Loucy (cell line): ENCODE data around the gene CDHR4.

Experiments used
- H2AFZ ChIP-seq: fragments of 200-600 bp; sonication (generic); 2 replicates; pipeline ENCODE4 v1.6.0; 2016; ENCODE audit warnings: antibody characterized with exemption, mild to moderate bottlenecking, low read length, moderate library complexity
- H3F3A ChIP-seq: fragments of 200-600 bp; 2 replicates; pipeline ENCODE4 v1.6.0; 2016; ENCODE audit warnings: antibody characterized with exemption, low read depth, mild to moderate bottlenecking
- H3K27me3 ChIP-seq: fragments of 200-600 bp; sonication (generic); 2 replicates; pipeline ENCODE4 v1.6.1; 2014; ENCODE audit warnings: low read length, mild to moderate bottlenecking; ENCODE audit not compliant: insufficient read depth, poor library complexity, severe bottlenecking
- H3K36me3 ChIP-seq: fragments of 200-600 bp; sonication (generic); 2 replicates; pipeline ENCODE4 v1.6.1; 2016; ENCODE audit warnings: low read length; ENCODE audit not compliant: insufficient read depth
- H3K4me1 ChIP-seq: fragments of 200-600 bp; sonication (generic); 2 replicates; pipeline ENCODE4 v1.5.1; 2014; ENCODE audit warnings: low read length, mild to moderate bottlenecking; ENCODE audit not compliant: insufficient read depth, poor library complexity, severe bottlenecking
- H3K4me2 ChIP-seq: fragments of 200-600 bp; sonication (generic); 2 replicates; pipeline ENCODE4 v1.6.0; 2014; ENCODE audit warnings: antibody characterized with exemption, low read length, low read depth, mild to moderate bottlenecking; ENCODE audit not compliant: poor library complexity, severe bottlenecking
- H3K4me3 ChIP-seq: fragments of 200-600 bp; sonication (generic); 2 replicates; pipeline ENCODE4 v1.5.1; 2014; ENCODE audit warnings: low read length, mild to moderate bottlenecking, mixed read lengths; ENCODE audit not compliant: poor library complexity, severe bottlenecking
- H3K79me2 ChIP-seq: fragments of 200-600 bp; sonication (generic); 2 replicates; pipeline ENCODE4 v1.6.1; 2014; ENCODE audit warnings: low read length; ENCODE audit not compliant: insufficient read depth
- H3K9ac ChIP-seq: fragments of 200-600 bp; sonication (generic); 2 replicates; pipeline ENCODE4 v1.6.0; 2014; ENCODE audit warnings: mild to moderate bottlenecking, low read depth, low read length, moderate library complexity; ENCODE audit not compliant: poor library complexity, severe bottlenecking
- H3K9me2 ChIP-seq: fragments of 200-600 bp; sonication (generic); replicated peaks from 2 replicates; pipeline ENCODE4 v1.6.1; 2016; ENCODE audit warnings: low read depth, low read length, mixed read lengths
- H3K9me3 ChIP-seq: fragments of 200-600 bp; sonication (generic); 2 replicates; pipeline ENCODE4 v1.6.1; 2014; ENCODE audit warnings: mild to moderate bottlenecking, antibody characterized with exemption, low read length, low read depth; ENCODE audit not compliant: insufficient read depth
- H4K20me1 ChIP-seq: fragments of 200-600 bp; sonication (generic); 2 replicates; pipeline ENCODE4 v1.6.0; 2014; ENCODE audit warnings: antibody characterized with exemption, low read length, mild to moderate bottlenecking; ENCODE audit not compliant: insufficient read depth, poor library complexity, severe bottlenecking
- EZH2phosphoT487 ChIP-seq: fragments of 200-600 bp; IDR thresholded peaks from 2 replicates; pipeline ENCODE4 v1.6.1; 2018; ENCODE audit warnings: antibody characterized with exemption, mild to moderate bottlenecking, moderate library complexity, borderline replicate concordance
- TF ChIP-seq, protein P1 (sequence below): fragments of 200-600 bp; sonication (generic); conservative IDR thresholded peaks from 2 replicates; pipeline ENCODE4 v1.5.1; 2014; ENCODE audit warnings: mild to moderate bottlenecking, antibody characterized with exemption, low read length

CDHR4 gene

DNA sequence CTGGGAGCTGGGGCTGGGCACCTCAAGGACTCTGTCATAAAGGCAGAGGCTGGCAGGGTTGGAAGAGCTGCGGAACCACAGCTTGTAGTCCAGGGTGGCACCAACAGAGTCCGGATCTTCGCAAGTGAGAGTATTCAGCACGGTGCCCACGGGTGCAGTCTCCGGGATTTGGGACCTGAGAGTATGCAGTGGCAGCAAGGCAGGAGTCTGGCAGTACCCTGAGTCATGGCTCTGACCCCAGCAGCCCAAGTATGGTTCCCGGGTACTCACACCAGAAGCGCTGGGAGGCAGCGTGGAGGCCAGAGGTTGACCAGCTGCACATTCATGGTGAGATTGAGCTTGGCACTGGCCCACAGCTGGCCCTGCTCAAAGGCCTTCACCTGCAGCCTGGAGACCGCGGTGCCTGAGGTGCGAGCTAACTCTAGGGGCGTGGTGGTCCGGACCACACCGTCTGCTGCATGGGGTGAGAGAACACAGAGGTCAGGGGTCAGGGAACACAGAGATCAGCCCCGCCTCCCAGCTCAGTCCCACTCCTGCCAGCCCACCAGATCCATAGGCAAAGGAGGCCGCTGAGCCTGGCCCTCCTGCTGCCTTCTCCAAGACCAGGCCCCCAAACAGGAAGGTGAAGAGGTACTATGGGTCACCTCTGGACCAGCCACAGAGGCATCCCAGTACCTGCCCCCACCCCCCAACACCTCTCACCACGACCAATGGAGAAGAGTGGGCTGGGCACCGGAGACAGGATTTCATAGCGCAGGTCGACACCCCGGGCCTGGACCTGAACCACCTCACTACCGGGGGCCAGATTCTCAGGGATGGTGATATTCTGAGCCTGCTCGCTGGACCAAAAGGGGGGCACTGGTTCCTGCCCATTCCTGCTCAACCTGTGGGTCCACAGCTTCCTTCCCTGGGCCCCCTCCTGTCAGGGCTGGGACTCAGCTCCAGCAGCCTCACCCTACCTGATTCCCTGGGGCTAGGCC lies 4.5 kb downstream of the CDHR4 start:
- no peaks in the 10 kb centered on the region for H3K36me3 ChIP-seq
- no peaks in the 10 kb centered on the region for H3K9me3 ChIP-seq
- H3K4me2 ChIP-seq: no peak overlapping the region
- no peak overlapping the region for H2AFZ ChIP-seq
- no peak for TF ChIP-seq EZH2phosphoT487
- TF ChIP-seq, protein P1, sequence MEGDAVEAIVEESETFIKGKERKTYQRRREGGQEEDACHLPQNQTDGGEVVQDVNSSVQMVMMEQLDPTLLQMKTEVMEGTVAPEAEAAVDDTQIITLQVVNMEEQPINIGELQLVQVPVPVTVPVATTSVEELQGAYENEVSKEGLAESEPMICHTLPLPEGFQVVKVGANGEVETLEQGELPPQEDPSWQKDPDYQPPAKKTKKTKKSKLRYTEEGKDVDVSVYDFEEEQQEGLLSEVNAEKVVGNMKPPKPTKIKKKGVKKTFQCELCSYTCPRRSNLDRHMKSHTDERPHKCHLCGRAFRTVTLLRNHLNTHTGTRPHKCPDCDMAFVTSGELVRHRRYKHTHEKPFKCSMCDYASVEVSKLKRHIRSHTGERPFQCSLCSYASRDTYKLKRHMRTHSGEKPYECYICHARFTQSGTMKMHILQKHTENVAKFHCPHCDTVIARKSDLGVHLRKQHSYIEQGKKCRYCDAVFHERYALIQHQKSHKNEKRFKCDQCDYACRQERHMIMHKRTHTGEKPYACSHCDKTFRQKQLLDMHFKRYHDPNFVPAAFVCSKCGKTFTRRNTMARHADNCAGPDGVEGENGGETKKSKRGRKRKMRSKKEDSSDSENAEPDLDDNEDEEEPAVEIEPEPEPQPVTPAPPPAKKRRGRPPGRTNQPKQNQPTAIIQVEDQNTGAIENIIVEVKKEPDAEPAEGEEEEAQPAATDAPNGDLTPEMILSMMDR: no peak
- H3K9me2 ChIP-seq: no peaks in the 10 kb centered on the region
- no peaks in the 10 kb centered on the region for H3K27me3 ChIP-seq
- H4K20me1 ChIP-seq: no peaks in the 10 kb centered on the region
- H3K4me1 ChIP-seq: peaks cover 10% of the 10 kb centered on the region
- no peaks in the 10 kb centered on the region for H3K79me2 ChIP-seq
- no peaks in the 10 kb centered on the region for H3F3A ChIP-seq
- H3K9ac ChIP-seq: no peak overlapping the region
- H3K4me3 ChIP-seq: no peak overlapping the region

DNA sequence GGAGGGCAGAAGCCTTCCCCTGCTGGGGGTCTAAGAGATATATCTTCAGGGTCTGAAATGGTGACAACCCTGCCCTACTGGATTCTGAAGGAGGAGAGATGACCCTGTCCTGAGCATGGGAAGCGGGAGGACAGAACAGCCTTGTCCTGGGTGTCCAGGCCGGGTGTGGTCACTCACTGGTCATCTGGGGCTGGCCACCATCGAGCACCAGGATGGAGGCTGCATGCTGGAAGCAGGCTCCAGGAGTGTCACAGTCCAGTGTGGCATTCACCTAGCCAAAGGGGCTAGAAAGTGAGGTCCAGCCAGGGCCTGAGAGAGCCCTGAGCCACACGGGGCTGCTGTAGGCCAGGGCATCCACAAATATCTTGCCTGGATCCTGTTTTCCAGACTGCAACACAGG lies 5.2 kb downstream of the CDHR4 start:
- peaks cover 15% of the 10 kb centered on the region for H3K4me1 ChIP-seq
- no peaks in the 10 kb centered on the region for H3K27me3 ChIP-seq
- no peak overlapping the region for H2AFZ ChIP-seq
- no peaks in the 10 kb centered on the region for H3K79me2 ChIP-seq
- no peak overlapping the region for H3K4me3 ChIP-seq
- H3K9me3 ChIP-seq: no peaks in the 10 kb centered on the region
- no peak overlapping the region for H3K4me2 ChIP-seq
- H4K20me1 ChIP-seq: no peaks in the 10 kb centered on the region
- TF ChIP-seq, protein P1: no peak
- no peak for TF ChIP-seq EZH2phosphoT487
- no peaks in the 10 kb centered on the region for H3K9me2 ChIP-seq
- no peaks in the 10 kb centered on the region for H3K36me3 ChIP-seq
- no peaks in the 10 kb centered on the region for H3F3A ChIP-seq
- no peak overlapping the region for H3K9ac ChIP-seq

- Histone ChIP-seq H3K9ac (no peak overlapping the region), H3K79me2 (no peaks in the 10 kb centered on the region), H3K27me3 (no peaks in the 10 kb centered on the region), H3K36me3 (no peaks in the 10 kb centered on the region), H3K9me3 (no peaks in the 10 kb centered on the region), H3K4me1 (peaks cover 17% of the 10 kb centered on the region), H2AFZ (no peak overlapping the region), H3K4me3 (no peak overlapping the region), H3K9me2 (no peaks in the 10 kb centered on the region), H3F3A (no peaks in the 10 kb centered on the region), H4K20me1 (no peaks in the 10 kb centered on the region), H3K4me2 (no peak overlapping the region)
- TF ChIP-seq EZH2phosphoT487: no peak
- TF ChIP-seq, protein P1: no peak
Measured at GRCh38 chr3:49793486-49794085, 6.1 kb downstream of the CDHR4 start.
